Activated CD4-positive, alpha-beta memory T cell treated with anti-CD3 and anti-CD28 coated beads for 36 hours (primary cell): Measurements from ENCODE around the gene IGFBP6. TPM values are rescaled to one million over a fixed set of nuclear protein-coding genes. Genes with fewer than 3 reads are reported as not detected.
"Not testable (repeated sequence)": the region's sequence is repeated elsewhere in the genome, so short reads cannot be mapped to it uniquely, and the experiment has no call there.

Source experiments
- CTCF ChIA-PET: fragments of 350-600 bp; sonication (Branson Sonifier 250); formaldehyde crosslinking; loops from one replicate; lab custom pipeline; 2021; ENCODE audit warnings: antibody characterized with exemption, inconsistent platforms; lab: Charles Lee
- POLR2A ChIA-PET: fragments of 350-600 bp; sonication (Branson Sonifier 250); formaldehyde crosslinking; loops from one replicate; lab custom pipeline; 2021; ENCODE audit warnings: antibody characterized with exemption; lab: Charles Lee
- DNase-seq: peaks from one replicate; pipeline ENCODE4 v3.0.0-alpha.2; 2020
- H3K27ac Mint-ChIP-seq: one replicate; pipeline ENCODE4 v1.8.0; 2021; ENCODE audit warnings: mixed read lengths
- H3K27me3 Mint-ChIP-seq: one replicate; pipeline ENCODE4 v1.8.0; 2021; ENCODE audit warnings: mixed read lengths
- H3K36me3 Mint-ChIP-seq: one replicate; pipeline ENCODE4 v1.8.0; 2021; ENCODE audit warnings: mixed read lengths
- H3K4me1 Mint-ChIP-seq: one replicate; pipeline ENCODE4 v1.8.0; 2021; ENCODE audit warnings: low read depth, mixed read lengths
- H3K4me3 Mint-ChIP-seq: one replicate; pipeline ENCODE4 v1.8.0; 2021; ENCODE audit warnings: mild to moderate bottlenecking, mixed read lengths
- H3K9me3 Mint-ChIP-seq: one replicate; pipeline ENCODE4 v1.8.0; 2021; ENCODE audit warnings: mixed read lengths
- intact Hi-C: fragments of 100-400 bp; cut with micrococcal nuclease; formaldehyde crosslinking; loops from one replicate; pipeline ENCODE4 v1.15.1; 2023
- total RNA-seq, 2 experiments: library from RNA; stranded (reverse); gene quantifications; one replicate each; pipeline ENCODE4 v1.2.3, GENCODE V29; 2021

Gene IGFBP6
- total RNA-seq, 2 experiments from 2014 or later, result 4.1 to 4.9 TPM

GRCh38 chr12:53101931-53102781 lies 4.7 kb downstream of the IGFBP6 start:
- Mint-ChIP-seq H3K27me3 (peaks cover 1% of the 10 kb centered on the region), H3K9me3 (no peaks in the 10 kb centered on the region), H3K36me3 (no peaks in the 10 kb centered on the region), H3K4me3 (no peak overlapping the region), H3K27ac (peak overlapping the region; percentile 44), H3K4me1 (peaks cover 44% of the 10 kb centered on the region)
- DNase-seq, result no peak
- POLR2A ChIA-PET, result interaction anchor here (1.2 to 2.7 kb wide), 5 partner anchors 23 to 78 kb away, joined by 3 to 13 read pairs (median 5); partner anchors contain the start of genes CSAD, SPRYD3 and ZNF740
- intact Hi-C loops, result loop anchor here (5.0 kb wide), 1 partner anchor 80 kb away; the partner anchor contains the start of genes CSAD and ZNF740
- CTCF ChIA-PET, result interaction anchor here (0.6 to 7.7 kb wide), 16 partner anchors 8 to 1599 kb away, joined by 3 to 348 read pairs (median 6); partner anchors contain the start of genes AAAS and SPRYD3

DNA sequence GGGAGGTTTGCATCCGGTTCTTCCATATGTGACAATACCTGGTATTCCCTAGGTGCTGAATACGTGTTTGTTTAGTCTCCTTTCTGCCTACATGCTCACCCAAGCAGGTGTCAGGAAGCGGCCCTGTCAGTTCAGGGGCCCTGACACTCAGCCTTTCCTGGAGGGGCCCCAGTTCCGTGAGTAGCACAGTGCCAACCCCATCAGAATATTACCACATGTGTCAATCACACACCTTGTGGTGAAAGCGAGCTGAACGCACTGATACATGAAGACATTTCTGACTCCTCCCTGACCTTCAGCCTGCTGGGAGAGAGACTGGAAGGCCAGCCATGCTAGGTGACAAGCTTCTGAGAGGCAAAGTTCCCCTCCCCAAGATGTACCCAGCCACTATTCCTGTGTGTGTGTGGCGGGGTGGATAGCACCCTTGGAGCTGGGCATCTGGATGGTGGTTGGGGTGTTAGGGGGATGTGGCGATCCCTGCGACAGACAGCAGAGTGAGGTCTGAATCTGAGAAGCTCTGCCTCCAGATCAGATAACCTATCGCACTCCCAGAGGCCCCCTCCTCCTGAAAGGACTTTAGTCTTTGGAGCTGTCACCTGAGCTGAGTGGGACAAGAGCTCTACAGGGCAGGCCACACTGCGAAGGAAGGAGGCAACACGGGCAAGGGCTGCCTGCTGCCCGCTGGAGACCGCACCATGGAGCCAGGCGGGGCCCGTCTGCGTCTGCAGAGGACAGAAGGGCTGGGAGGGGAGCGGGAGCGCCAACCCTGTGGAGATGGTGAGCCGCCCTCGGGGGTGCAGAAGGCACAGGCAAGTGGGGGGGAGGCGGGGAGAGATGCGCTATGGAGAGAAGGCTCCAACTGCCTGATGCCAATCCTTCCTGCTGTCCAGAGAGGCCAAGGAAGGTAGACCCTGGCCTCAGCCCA lies 5.7 kb downstream of the IGFBP6 start, which contains the start of gene SOAT2:
Gene SOAT2 (plus strand): TSS at position 604 of the 925 bp plus-strand sequence. CDS start 92 bp downstream, at position 696.
- H3K9me3 Mint-ChIP-seq, result no peaks in the 10 kb centered on the region
- no peaks in the 10 kb centered on the region for H3K36me3 Mint-ChIP-seq
- DNase-seq, result peak; percentile 74
- intact Hi-C loops, result loop anchor here (5.0 kb wide), 1 partner anchor 79 kb away; the partner anchor contains the start of genes CSAD and ZNF740
- peak within 1 kb of the TSS; percentile 65 for H3K27ac Mint-ChIP-seq
- no peak within 1 kb of the TSS for H3K4me3 Mint-ChIP-seq
- no peaks in the 10 kb centered on the region for H3K27me3 Mint-ChIP-seq
- H3K4me1 Mint-ChIP-seq, result peaks cover 40% of the 10 kb centered on the region
- POLR2A ChIA-PET, result interaction anchor here (1.2 to 2.7 kb wide), 5 partner anchors 24 to 77 kb away, joined by 3 to 13 read pairs (median 5); partner anchors contain the start of genes CSAD, SPRYD3 and ZNF740
- CTCF ChIA-PET, result interaction anchor here (0.6 to 7.7 kb wide), 20 partner anchors 9 to 1600 kb away, joined by 3 to 348 read pairs (median 5); partner anchors contain the start of genes AAAS and SPRYD3

GRCh38 chr12:53103860-53104305 lies 6.4 kb downstream of the IGFBP6 start:
- ChIA-PET CTCF (interaction anchor here (0.9 to 7.7 kb wide), 13 partner anchors 10 to 248 kb away, joined by 3 to 348 read pairs (median 6); partner anchors contain the start of genes AAAS and SPRYD3), POLR2A (interaction anchor here (1.2 to 2.4 kb wide), 3 partner anchors 25 to 50 kb away, joined by 3 to 13 read pairs (median 4); partner anchors contain the start of gene SPRYD3)
- Mint-ChIP-seq H3K27me3 (no peaks in the 10 kb centered on the region), H3K9me3 (no peaks in the 10 kb centered on the region), H3K36me3 (no peaks in the 10 kb centered on the region), H3K4me3 (no peak overlapping the region), H3K4me1 (peaks cover 33% of the 10 kb centered on the region), H3K27ac (peak overlapping the region; percentile 42)
- peak; percentile 21 for DNase-seq
- intact Hi-C loops, result loop anchor here (5.0 kb wide), 1 partner anchor 78 kb away; the partner anchor contains the start of genes CSAD and ZNF740

- peaks cover 27% of the 10 kb centered on the region for H3K4me1 Mint-ChIP-seq
- no peaks in the 10 kb centered on the region for H3K36me3 Mint-ChIP-seq
- no peak overlapping the region for H3K27ac Mint-ChIP-seq
- no peaks in the 10 kb centered on the region for H3K27me3 Mint-ChIP-seq
- ChIA-PET CTCF (interaction anchor here (1.1 to 1.3 kb wide), 2 partner anchors 39 to 247 kb away, joined by 3 to 7 read pairs; no protein-coding TSS in a partner anchor), POLR2A (no interaction called here)
- no peak overlapping the region for H3K4me3 Mint-ChIP-seq
- H3K9me3 Mint-ChIP-seq, result no peaks in the 10 kb centered on the region
- DNase-seq, result no peak
- intact Hi-C loops, result no loop called here
These were observed 7.8 kb downstream of the IGFBP6 start for GRCh38 chr12:53105256-53105655.

GRCh38 chr12:53105712-53106439 lies 8.4 kb downstream of the IGFBP6 start:
- ChIA-PET POLR2A (no interaction called here), CTCF (interaction anchor here (1.1 kb wide), 1 partner anchor 40 kb away, joined by 7 read pairs; no protein-coding TSS in a partner anchor)
- DNase-seq, result no peak
- Mint-ChIP-seq H3K36me3 (no peaks in the 10 kb centered on the region), H3K4me1 (peaks cover 24% of the 10 kb centered on the region), H3K4me3 (no peak overlapping the region), H3K27ac (no peak overlapping the region), H3K27me3 (no peaks in the 10 kb centered on the region), H3K9me3 (no peaks in the 10 kb centered on the region)
- intact Hi-C loops, result no loop called here

GRCh38 chr12:53107122-53107521 lies 9.7 kb downstream of the IGFBP6 start:
- peaks cover 24% of the 10 kb centered on the region for H3K4me1 Mint-ChIP-seq
- CTCF ChIA-PET, result no interaction called here
- no peak for DNase-seq
- H3K36me3 Mint-ChIP-seq, result no peaks in the 10 kb centered on the region
- H3K9me3 Mint-ChIP-seq, result no peaks in the 10 kb centered on the region
- H3K27ac Mint-ChIP-seq, result no peak overlapping the region
- intact Hi-C loops, result no loop called here
- no peaks in the 10 kb centered on the region for H3K27me3 Mint-ChIP-seq
- no peak overlapping the region for H3K4me3 Mint-ChIP-seq
- POLR2A ChIA-PET, result no interaction called here

DNA sequence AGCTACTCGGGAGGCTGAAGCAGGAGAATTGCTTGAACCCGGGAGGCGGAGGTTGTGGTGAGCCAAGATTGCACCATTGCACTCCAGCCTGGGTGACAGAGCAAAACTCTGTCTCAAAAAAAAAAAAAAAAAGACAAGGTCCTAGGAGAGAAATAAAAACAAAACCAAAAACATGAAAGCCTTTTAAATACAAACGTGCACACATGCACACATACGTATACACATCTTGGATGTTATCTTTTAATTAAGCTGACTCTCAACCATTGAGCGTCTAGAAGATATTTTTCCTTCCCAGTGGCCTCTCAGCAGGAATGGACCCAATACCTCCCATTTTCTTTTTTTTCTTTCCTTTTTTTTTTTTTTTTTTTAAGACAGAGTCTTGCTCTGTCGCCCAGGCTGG lies 15.0 kb downstream of the IGFBP6 start:
- DNase-seq, intact Hi-C loops, H3K27ac Mint-ChIP-seq, H3K9me3 Mint-ChIP-seq, POLR2A ChIA-PET, H3K27me3 Mint-ChIP-seq, H3K36me3 Mint-ChIP-seq, H3K4me3 Mint-ChIP-seq, H3K4me1 Mint-ChIP-seq: not testable (repeated sequence)
- CTCF ChIA-PET, result interaction anchor here (1.0 to 1.9 kb wide), 3 partner anchors 10 to 47 kb away, joined by 3 to 8 read pairs (median 4); partner anchors contain the start of gene SOAT2

GRCh38 chr12:53113136-53113705 lies 15.8 kb downstream of the IGFBP6 start:
- no peaks in the 10 kb centered on the region for H3K36me3 Mint-ChIP-seq
- DNase-seq, result no peak
- CTCF ChIA-PET, result interaction anchor here (0.7 to 1.9 kb wide), 3 partner anchors 11 to 48 kb away, joined by 3 to 8 read pairs (median 3); partner anchors contain the start of genes SOAT2 and SPRYD3

GRCh38 chr12:53113951-53114350 lies 16.5 kb downstream of the IGFBP6 start:
- ChIA-PET POLR2A (no interaction called here), CTCF (interaction anchor here (0.7 to 1.3 kb wide), 2 partner anchors 35 to 48 kb away, joined by 3 read pairs; partner anchors contain the start of gene SPRYD3)
- Mint-ChIP-seq H3K9me3 (no peaks in the 10 kb centered on the region), H3K27ac (no peak overlapping the region), H3K4me1 (no peaks in the 10 kb centered on the region), H3K4me3 (no peak overlapping the region), H3K36me3 (no peaks in the 10 kb centered on the region), H3K27me3 (no peaks in the 10 kb centered on the region)
- DNase-seq, result no peak
- intact Hi-C loops, result no loop called here

More at GRCh38 chr12:53113136-53113705, 15.8 kb downstream of the IGFBP6 start:
- Mint-ChIP-seq H3K27me3 (no peaks in the 10 kb centered on the region), H3K4me1 (no peaks in the 10 kb centered on the region), H3K4me3 (no peak overlapping the region), H3K9me3 (no peaks in the 10 kb centered on the region), H3K27ac (no peak overlapping the region)
- intact Hi-C loops, result no loop called here
- POLR2A ChIA-PET, result no interaction called here

GRCh38 chr12:53115112-53115890 lies 17.8 kb downstream of the IGFBP6 start:
- no peaks in the 10 kb centered on the region for H3K4me1 Mint-ChIP-seq
- no peak for DNase-seq
- ChIA-PET POLR2A (no interaction called here), CTCF (interaction anchor here (0.6 to 1.3 kb wide), 3 partner anchors 37 to 61 kb away, joined by 3 to 4 read pairs (median 3); no protein-coding TSS in a partner anchor)
- H3K4me3 Mint-ChIP-seq, result no peak overlapping the region
- no peaks in the 10 kb centered on the region for H3K36me3 Mint-ChIP-seq
- H3K27me3 Mint-ChIP-seq, result no peaks in the 10 kb centered on the region
- no peak overlapping the region for H3K27ac Mint-ChIP-seq
- H3K9me3 Mint-ChIP-seq, result no peaks in the 10 kb centered on the region
- intact Hi-C loops, result no loop called here
